CD4-positive, alpha-beta T cell treated with Interleukin-4 for 4 hours (primary cell): ENCODE data around the gene IP6K1.
A peak's percentile ranks its signal among the peaks of the same experiment; 100 is the strongest.
"Not testable (repeated sequence)": the region's sequence is repeated elsewhere in the genome, so short reads cannot be mapped to it uniquely, and the experiment has no call there.

ENCODE experiments used
- DNase-seq: peaks from one replicate; pipeline ENCODE4 v3.0.0-alpha.2; 2020

IP6K1 gene

DNA sequence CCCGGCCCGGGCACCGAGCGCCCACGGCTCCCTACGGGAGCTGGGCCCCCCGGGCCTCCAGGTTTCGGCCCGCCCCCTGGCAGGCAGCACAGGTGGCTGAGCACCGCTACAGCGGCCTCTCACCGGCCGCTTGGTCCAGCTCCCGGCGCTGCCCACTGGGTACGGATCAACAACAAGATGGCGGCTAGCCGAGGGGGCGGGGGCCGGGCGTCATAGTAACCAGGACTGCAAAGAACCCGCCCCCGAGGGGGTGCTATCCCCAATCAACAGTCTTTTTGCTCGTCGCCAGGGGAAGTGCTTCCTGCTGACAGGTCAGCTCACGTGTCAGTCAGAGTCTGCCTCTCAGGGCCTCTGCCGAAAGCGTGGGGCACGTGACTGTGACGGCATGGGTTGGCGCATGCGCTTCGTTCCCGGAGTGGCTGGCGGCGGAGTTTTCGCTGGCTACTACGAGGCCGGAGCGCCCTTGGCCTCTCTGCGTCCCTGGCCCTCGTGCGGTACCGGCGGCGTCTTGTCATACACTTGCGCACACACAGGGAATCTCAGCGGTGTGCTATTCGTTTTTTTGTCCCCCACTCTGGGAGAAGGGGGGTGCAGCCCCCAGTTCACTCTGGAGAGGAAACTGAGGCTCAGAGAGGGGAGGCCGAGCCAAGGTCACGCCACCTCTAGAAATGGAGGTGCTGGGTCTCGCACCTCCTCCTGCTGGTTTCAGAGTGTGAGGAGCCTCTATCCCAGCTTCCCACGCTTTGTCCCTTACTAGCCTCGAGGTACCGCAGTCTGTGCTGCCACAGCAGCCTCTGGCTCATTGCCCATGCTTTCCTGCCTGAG is at the start of gene IP6K1:
Gene IP6K1 (minus strand): TSS at position 186 of the 825 bp plus-strand sequence. CDS start 38,502 bp downstream, outside the sequence.
- DNase-seq = peak; percentile 100

DNA sequence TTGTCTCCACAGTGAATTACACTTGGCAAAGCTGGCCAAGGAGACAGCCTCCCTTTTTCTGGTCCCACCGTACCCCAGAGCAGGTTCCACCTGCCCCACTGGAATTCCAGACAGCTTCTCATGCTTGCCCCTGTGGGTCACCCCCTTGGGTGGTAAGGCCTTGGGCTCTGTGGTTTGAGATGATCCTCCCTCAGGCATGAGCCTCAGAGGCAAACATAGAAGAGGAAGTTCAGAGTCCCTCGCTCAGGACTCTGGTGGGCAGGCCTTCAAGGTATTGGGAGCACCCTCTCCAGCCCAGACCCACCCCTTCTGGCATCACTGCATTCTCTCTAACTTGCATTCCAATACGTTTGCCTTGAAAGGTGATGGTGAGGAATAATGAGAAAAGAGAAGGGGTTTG is 45.0 kb upstream of the IP6K1 start:
- DNase-seq = no peak

DNA sequence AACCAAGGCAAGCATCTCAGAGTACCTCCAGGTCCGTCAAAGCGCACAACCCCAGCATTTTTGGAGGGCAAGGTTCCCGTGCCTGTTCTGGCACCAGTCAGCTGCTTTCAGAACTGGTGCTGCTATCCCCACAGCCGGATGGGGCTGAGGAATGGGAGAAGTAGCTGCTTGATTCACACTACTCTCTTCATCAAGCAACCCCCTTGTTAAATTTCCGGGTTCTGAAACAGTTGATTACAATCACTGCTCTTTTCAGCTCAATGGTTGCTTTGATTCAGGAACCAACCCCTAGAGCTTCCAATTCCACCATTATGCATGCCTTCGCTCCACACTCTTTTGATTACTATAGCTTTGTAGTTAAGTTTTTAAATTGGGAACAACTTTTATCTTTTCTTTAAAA is 39.7 kb upstream of the IP6K1 start:
- no peak for DNase-seq

DNA sequence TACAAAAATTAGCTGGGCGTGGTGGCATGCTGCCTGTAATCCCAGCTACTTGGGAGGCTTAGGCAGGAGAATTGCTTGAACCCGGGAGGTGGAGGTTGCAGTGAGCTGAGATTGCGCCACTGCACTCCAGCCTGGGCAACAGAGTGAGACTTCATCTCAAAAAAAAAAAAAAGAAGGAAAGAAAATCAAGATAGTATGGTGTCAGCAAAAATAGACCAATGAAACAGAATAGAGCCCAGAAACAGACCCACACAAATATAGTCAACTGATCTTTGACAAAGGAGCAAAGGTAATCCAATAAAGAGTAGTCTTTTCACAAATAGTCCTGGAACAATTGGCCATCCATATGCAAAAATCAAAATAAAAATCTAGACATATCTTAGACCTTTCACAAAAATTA is 36.8 kb upstream of the IP6K1 start:
- DNase-seq = not testable (repeated sequence)

DNA sequence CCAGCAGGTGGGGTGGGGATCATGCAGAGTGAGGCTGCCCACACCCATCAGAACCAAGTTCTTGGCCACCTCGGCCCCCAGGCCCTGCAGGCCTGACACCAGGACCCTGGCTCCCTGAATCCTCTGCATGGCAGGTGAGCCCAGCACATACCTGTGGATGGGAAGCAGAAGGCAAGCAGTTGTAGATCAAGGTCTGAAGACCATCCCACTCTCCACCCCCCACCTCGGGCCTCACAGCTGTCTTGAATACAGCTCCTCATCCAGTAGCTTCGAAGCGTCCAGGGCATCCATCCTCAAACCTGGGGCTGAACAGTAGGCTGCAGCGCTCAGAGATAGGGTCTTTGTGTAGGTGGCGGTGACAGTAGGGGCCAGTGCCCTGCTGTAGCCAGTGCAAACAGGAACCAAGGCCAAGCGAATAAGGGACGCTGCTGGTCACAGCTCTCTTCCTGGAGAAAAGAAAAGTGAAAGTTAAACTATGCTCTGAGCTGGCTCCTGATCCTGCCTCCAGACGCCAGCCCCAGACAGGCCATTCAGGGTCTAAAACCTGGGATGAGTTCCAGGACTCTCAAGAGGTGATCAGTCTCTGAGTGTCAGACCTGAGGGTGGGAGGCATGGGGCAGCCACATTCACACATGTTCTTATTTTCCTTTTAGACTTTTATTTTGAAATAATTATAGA is 27.3 kb upstream of the IP6K1 start, which contains the start of gene UBA7:
Gene UBA7 (minus strand): TSS at position 457 of the 678 bp plus-strand sequence. CDS start 166 bp downstream, at position 291.
- DNase-seq = peak; percentile 49

DNA sequence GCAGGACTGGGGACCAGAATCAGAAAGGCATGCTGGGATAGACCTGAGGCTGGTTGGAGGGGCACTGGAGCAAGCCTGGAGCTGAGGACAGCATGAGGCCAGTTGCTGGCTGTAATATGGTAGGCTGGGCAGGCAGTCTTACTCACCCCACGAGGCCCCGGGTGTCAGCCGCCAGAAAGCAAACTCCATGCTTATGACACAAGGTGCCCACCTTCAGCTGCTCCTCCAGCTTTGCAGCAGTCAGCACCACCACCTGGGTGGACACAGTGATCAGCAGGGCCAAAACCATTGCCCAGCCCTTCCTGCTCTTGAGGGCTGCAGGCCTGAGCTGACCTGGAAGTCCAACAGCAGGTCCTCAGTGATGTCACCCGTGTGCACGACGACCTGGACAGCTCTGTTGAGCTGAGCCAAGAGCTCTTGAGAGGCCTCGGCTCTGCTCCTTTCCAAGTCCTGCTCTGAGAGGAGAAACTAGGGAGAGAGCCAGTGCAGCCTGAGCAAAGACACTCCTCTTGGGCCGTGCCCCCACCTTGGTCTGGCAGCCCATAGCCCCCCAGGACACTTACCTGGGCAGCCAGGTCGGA is 26.7 kb upstream of the IP6K1 start:
- no peak for DNase-seq

DNA sequence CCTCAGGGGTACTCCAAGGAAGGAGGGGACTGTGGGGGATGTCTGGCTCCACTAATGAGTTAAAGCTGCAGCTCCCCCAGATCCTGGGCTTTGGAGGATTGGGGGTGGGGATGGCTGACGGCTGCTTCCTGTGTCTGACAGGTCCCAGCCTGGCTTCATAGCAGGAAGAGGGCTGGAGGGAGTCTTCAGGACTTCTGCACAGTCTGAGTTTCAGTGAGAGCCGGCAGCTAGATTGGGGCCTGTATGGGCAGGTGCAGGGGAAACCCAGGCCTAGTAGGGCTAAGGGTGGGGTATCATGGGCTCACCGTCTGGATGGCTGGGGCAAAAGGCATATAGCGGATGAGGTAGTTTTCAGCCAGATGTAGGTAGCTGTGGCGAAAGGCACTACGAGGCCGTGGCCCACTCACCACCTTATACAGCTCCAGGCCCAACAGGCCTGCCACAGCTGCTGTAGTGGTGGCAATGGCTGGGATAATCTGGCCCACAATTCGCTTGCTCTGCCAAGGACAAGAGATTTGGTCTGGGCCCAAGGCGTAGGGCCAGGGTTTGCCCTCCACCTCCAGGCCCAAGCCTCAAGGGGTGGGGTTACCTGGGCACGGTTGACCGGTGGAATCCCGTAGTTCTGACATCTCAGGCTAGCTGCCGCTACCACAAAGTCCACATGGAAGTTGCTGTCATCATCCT is 21.2 kb upstream of the IP6K1 start:
- DNase-seq = no peak

DNA sequence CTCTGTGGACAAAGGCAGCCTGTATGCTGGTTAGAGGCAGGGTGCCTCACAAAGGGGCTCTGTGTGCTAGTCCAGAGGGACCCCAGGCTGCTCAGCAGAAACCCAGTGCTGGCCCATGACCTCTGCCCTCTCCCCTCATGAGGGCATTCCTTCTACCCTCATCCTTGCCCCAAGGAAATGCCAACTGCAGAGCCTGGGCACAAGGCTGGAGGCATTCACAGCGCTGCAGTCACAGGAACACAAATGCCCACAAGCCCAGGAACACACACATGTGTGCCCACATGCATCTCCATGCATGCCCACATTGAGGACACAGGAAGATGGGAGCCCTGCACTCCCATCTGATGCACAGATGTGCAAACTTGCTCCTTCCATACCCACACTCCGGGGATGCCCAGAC is 20.5 kb upstream of the IP6K1 start:
- no peak for DNase-seq

DNA sequence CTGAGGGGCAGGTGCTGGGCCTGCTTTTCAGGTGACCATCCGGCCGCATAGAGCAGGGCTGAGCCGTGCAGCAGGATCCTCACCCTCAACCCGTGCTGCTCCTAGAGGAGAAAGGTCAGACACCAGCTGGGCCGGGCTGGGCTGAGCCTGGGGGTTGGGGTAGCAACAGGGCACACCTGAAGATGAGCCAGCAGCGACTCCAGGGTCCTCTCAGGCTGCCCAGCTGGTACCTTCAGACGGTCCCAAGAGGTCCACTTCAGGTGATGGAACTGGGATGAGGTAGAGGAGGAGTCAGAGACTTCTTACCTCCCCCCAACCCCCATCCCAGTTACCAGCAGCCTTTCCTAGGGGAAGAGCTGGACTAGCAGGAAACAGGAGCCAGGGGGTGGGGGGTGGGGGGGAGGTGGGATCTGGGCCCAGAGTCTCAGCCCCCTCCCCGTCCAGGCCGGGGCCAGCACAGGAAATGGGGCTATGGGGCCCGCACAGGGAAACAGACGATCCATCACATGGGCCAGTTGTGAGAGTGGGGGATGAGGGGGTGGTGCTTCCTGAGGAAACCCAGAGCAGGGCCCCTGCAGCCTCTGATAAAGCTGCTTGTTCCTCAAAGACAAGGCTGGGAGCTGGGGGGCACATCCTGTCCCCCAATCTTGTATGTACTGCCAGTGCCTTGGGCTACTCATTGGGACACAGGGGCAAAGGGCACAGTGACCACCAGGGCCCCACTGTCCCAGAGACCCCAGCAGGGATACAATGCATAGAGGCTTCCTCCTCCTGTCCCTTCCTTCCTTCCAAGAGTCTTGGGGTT is 19.8 kb upstream of the IP6K1 start:
- no peak for DNase-seq

DNA sequence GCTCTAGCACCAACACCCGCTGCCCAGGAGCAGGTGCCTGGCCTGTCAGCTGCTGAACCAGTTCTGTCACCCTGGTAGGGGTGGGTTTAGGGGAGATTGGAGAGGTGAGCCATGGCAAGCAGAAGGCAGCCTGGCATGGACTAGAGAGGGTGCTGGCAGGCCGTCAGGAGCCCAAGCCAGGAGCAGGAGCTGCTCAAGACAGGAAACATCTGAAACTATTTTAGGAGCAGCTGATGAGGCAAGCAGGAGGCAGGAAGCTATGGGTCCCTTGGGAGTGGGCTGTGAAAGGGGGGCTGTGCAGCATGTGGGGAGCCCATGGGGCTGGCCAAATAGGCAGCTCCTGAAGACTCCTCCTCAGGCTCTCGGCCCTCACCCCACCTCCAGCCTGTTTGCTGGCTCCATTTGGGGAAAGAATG is 19.0 kb upstream of the IP6K1 start:
- DNase-seq = no peak

DNA sequence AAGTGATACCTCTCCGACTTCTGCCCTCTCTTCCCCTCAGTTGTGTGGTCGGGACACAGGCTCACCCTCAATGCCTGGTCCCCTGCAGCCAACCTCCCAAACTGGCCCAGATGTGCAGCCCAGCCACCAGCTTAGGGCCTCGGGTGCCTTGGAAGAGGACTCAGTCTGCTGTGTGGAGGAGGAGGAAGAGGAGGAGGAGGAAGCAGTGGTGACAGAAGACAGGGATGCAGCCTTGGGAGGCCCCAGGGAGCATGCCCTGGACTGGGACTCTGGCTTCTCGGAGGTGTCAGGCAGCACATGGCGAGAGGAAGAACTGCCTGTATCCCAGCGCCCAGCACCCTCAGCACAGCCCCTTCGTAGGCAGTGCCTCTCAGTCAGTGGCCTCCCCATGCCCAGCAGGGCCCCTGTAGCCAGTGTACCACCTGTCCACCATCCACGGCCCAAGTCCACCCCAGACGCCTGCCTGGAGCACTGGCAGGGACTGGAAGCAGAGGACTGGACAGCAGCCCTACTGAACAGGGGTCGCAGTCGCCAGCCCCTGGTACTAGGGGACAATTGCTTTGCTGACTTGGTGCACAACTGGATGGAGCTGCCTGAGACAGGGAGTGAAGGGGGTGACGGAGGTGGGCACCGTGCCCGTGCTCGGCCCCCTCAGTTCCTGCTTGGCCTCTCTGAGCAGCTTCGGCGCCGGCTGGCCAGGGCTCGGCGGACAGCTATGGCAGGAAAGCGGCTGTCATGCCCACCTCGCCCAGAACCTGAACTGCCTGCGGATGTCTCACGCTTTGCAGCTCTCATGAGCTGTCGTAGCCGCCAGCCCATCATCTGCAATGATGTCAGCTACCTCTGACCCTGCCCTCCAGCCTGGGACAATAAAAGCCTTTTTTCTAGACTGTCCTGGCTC is 18.0 kb upstream of the IP6K1 start:
- no peak for DNase-seq

DNA sequence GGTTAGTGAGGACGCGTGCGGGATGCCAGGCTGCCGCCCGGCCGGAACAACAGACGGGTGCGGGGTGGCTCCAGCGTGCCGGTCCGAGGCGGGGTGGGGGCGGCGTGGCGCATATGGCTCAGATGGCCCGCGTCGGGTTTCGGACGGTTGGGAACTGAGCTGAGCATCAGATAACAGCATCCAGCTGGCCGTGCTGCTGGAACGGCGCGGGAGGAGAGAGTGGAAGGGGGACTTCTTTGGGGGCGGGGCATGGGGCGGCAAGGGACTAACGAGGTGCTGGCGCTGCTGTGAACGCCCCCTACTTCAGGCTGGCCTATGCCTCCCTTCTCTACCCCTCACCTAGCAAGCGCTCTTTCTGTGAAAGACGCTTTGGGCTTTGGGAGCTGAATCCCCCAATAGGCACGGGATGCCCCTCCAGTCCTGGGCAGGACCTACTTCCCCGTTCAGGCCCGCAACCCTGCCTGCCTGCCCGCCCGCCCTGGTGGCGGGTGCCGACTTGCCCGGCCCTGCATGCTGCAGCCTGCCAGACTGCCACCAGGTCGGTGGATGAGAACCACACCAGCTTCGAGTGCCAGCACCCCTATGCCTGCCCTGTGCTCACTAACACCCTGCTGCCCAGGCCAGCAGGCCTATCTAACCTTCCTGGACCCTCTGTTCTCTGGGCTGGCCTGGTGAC is 17.3 kb upstream of the IP6K1 start:
- DNase-seq = peak; percentile 20

DNA sequence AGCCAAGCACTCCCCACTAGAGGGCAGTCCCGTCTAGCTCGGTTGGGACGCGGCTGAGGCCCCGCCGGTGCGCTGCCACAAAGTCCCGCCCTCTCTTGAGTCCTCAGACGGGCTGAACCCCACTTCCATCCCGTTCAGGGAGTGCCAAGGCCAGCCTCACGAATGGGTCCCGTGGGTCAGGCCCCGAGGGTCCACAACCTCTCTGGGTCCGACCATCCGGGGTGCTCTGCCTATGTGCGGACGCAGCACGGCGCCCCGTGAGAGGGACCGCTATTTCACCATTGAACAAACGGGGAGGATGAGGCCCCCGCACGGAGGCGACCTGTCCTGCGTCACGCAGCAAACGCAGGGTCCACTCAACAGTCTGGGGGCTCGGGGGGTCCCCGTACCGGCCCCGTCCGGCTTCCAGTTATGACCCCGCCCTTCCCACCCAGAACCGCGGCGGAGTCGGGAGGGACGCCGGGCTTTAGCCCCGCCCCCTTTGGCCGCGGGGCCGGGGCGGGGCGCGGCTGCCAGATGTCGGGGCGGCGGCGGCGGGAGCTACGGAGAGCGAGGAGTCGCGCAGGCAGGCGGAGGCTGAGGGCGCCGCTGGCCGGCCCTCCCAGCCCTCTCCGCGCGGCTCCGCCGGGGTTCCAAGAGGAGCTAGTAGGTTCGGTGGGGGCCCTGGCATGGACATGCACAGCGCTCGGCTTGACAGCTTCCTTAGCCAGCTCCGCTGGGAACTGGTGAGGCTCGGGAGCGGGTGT is 16.6 kb upstream of the IP6K1 start, which contains the start of gene INKA1:
Gene INKA1 (plus strand): TSS at position 543 of the 746 bp plus-strand sequence. CDS start 132 bp downstream, at position 675.
- peak; percentile 85 for DNase-seq

DNA sequence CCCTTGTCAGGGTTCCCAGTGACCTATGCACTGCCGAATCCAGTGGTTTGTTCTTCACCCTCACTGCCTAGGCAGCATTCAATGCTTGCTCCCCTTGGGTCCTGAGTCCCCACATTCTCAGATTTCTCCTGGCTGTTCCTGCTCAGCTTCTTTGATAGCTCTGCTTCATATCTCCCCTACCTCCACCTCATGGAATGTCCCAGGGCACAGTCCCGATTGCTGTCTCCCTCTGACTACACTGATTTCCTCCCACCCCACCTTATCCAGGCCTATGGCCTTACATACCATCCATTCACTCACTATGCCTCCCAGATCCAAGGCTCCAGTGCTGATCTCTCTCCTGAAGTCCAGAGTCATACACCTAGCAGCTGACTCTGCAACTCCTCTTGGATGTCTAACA is 14.8 kb upstream of the IP6K1 start:
- DNase-seq = no peak

DNA sequence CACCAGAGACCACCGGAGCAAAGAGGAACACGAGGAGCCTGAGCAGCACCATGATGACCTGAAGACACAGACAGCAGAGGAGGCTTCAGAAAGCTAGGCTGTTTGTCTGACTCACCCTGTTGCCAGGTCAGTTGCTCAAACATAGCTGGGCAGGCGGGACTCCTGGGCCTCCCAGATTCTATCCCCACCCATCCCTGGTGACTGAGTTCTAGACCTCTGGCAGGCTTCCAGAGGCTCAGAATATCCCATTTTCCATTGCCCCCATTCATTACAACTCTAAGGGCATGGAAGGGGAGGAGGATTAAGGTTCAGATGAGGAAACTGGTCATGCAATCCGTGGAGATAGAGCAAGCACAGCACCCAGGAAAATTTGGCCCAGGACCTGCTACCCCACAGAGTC is 13.4 kb upstream of the IP6K1 start, which contains the start of gene CDHR4:
Gene CDHR4 (minus strand): TSS at position 113 of the 400 bp plus-strand sequence. CDS start 61 bp downstream, at position 52.
- DNase-seq = no peak

DNA sequence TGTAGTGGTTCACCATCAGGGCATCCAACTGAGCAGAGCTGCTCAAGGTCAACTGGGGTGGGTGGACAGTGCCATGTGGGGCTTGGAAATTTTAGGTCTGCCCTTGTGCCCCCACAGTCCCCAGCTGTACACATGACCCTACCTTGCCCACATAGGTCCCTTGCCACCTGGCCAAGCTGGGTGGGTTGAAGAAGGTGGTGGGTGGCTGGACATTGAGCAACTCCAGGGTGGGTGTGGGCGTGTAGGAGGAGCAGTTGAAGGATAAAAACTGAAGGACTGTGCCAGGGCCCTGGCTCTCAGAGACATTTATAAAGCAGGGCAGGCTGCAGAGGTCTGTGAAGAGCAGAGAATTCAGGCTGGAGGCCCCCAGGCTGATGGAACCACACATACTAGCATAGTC is 12.8 kb upstream of the IP6K1 start:
- no peak for DNase-seq

DNA sequence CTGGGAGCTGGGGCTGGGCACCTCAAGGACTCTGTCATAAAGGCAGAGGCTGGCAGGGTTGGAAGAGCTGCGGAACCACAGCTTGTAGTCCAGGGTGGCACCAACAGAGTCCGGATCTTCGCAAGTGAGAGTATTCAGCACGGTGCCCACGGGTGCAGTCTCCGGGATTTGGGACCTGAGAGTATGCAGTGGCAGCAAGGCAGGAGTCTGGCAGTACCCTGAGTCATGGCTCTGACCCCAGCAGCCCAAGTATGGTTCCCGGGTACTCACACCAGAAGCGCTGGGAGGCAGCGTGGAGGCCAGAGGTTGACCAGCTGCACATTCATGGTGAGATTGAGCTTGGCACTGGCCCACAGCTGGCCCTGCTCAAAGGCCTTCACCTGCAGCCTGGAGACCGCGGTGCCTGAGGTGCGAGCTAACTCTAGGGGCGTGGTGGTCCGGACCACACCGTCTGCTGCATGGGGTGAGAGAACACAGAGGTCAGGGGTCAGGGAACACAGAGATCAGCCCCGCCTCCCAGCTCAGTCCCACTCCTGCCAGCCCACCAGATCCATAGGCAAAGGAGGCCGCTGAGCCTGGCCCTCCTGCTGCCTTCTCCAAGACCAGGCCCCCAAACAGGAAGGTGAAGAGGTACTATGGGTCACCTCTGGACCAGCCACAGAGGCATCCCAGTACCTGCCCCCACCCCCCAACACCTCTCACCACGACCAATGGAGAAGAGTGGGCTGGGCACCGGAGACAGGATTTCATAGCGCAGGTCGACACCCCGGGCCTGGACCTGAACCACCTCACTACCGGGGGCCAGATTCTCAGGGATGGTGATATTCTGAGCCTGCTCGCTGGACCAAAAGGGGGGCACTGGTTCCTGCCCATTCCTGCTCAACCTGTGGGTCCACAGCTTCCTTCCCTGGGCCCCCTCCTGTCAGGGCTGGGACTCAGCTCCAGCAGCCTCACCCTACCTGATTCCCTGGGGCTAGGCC is 8.9 kb upstream of the IP6K1 start:
- no peak for DNase-seq

DNA sequence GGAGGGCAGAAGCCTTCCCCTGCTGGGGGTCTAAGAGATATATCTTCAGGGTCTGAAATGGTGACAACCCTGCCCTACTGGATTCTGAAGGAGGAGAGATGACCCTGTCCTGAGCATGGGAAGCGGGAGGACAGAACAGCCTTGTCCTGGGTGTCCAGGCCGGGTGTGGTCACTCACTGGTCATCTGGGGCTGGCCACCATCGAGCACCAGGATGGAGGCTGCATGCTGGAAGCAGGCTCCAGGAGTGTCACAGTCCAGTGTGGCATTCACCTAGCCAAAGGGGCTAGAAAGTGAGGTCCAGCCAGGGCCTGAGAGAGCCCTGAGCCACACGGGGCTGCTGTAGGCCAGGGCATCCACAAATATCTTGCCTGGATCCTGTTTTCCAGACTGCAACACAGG is 8.1 kb upstream of the IP6K1 start:
- no peak for DNase-seq
